SH-SY5Y (cell line): ENCODE results near the gene FBXO3.

Source experiments
- GATA2 ChIP-seq: IDR thresholded peaks from 2 replicates; pipeline ENCODE4 v1.6.1; 2011; ENCODE audit warnings: mild to moderate bottlenecking, low read depth, low read length
- GATA3 ChIP-seq: IDR thresholded peaks from 2 replicates; pipeline ENCODE4 v1.6.1; 2011; ENCODE audit warnings: low read depth, mild to moderate bottlenecking, low read length, moderate library complexity

GRCh38 chr11:33790040-33790439 lies 15.7 kb upstream of the FBXO3 start:
- TF ChIP-seq GATA2, result no peak
- no peak for TF ChIP-seq GATA3
